Activated CD8-positive, alpha-beta memory T cell treated with anti-CD3 and anti-CD28 coated beads, Interleukin-2, amount 50 U/mL, for 48 hours (primary cell): ENCODE measurements around the gene AGBL4.
"Not testable (repeated sequence)": the region's sequence is repeated elsewhere in the genome, so short reads cannot be mapped to it uniquely, and the experiment has no call there.

Experiments
- DNase-seq: peaks from one replicate; pipeline ENCODE4 v3.0.0-alpha.2; 2020

AGBL4 gene

DNA sequence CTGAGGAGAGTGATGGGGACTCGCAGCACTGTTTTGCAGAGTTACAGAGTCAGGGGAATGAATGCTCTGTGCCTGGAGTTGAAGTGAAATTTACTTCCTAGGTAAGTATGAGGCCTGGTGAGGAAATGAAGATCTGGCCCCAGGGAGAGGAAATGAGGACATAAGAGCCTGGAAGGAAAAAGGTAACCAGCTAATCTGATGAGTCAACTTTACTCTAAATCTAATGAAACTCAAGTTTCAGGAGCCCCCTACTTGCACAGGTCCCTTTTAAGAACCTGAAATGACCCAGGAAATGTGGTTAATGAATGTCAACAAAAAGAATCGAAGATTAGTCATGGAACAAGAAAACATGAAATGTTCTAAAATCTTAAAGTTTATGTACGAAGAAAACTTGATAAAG lies 599.0 kb downstream of the AGBL4 start:
- DNase-seq: no peak

DNA sequence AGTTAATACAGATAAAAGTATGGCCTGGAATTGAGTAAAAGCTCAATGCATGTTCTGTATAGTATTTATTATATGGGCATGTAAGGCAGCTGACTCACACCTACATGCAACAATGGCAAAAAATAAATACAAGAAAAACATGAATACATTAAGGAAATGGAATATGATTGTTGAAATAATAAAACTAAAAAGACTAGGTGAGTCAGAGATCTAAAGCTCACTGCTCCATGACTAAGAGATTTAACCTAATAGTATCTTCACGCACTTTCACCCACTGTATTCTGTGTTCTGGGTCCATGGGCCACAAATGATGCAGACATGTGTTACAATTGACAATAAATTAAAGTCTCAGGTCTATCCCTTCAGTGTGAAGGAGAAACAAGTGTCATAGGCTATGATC lies 607.0 kb downstream of the AGBL4 start:
- no peak for DNase-seq

GRCh38 chr1:49408346-49408745 lies 615.4 kb downstream of the AGBL4 start:
- no peak for DNase-seq

- DNase-seq: no peak
These were observed 626.7 kb downstream of the AGBL4 start for GRCh38 chr1:49397086-49397485.

- no peak for DNase-seq
These were observed 629.6 kb downstream of the AGBL4 start for GRCh38 chr1:49394200-49394599.

DNA sequence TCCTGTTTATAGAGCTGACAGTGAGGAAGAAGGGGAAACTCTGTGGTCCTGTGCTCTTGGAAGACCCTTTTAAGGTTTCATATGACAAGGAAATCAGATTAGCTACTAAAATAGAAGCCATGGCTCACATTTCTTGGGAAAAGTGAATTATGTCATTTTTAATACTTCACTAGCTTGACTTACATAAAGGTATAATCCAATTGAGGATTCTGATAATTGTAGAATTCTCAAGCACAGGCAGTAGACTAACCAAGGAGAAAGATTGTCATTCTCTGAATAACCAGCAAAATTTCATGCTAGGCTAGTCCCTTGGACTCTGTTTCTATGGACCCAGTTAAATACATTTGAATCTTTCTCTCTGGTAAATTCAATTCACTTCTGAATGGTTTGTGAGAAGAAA lies 634.1 kb downstream of the AGBL4 start:
- no peak for DNase-seq

DNA sequence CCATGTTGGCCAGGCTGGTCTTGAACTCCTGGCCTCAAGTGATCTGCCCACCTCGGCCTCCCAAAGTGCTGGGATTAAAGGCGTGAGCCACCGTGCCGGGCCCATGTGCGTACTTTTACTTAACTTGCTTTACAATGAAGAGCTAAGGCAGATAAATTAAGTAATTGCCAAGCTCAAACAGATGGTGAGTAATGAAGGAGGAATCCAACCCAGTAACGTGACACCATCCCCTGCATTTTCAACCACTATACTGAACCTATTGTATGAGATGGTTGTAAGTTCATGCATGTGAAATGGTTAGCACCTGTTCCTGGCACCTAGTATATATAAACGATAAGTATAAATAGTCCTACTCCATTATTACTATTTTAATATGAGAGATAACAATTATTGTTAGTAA lies 659.1 kb downstream of the AGBL4 start:
- no peak for DNase-seq

DNA sequence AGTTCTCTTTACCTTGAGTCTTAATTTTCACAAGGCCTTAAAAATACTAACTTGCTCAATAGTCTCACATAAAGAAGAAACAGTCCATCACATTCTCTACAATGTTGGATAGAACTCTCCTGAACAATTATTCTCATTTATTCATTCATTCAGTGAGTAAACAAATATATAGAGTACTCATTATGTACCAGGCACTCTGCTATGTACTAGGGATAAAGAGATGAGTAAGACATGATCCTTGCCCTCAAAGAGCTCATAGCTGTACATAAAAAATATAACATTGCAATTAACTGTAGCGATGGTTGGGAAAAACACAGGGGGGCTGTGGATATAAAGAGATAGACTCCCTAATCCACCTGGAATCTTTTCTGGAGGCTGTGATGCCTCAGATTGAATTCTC lies 660.1 kb downstream of the AGBL4 start:
- no peak for DNase-seq

DNA sequence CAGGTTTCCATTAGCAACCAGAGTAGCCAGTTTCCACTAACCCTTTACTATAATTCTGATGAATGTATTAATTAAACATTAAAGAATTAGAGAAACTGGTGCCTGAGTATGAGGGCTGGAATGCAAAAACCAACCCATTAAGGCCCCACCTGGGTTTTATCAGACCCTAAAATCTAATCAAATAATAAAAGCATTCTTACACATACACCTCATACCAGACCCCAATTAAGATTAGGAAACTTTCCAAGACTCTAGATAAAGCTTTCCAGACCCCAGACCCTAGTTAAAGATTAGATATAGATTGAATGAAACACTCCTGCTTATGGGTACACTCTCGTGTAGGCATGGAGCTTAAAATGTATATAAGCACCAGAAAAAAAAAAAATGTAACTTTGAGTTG lies 665.7 kb downstream of the AGBL4 start:
- DNase-seq: no peak

- no peak for DNase-seq
These were observed 667.2 kb downstream of the AGBL4 start for GRCh38 chr1:49356594-49356993.

- no peak for DNase-seq
These were observed 672.0 kb downstream of the AGBL4 start for GRCh38 chr1:49351768-49352167.

GRCh38 chr1:49346767-49347349 lies 676.9 kb downstream of the AGBL4 start:
- no peak for DNase-seq

DNA sequence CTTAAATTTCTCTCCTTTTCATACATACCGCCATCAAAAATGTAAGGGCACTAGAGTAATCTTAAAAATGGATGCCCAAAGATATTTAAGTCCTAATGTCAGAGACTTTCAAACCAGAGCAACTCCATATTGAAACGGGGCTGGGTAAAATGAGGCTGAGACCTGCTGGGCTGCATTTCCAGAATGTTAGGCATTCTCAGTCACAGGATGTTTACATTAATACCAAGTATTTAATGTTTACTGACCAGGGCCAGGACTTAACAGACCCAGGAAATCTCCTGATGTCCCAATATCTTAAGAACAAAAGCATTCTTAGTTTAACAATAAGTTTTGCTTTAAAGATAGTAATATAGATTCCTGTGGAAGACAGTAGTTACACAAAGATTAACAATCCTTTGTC lies 683.2 kb downstream of the AGBL4 start:
- DNase-seq: no peak

DNA sequence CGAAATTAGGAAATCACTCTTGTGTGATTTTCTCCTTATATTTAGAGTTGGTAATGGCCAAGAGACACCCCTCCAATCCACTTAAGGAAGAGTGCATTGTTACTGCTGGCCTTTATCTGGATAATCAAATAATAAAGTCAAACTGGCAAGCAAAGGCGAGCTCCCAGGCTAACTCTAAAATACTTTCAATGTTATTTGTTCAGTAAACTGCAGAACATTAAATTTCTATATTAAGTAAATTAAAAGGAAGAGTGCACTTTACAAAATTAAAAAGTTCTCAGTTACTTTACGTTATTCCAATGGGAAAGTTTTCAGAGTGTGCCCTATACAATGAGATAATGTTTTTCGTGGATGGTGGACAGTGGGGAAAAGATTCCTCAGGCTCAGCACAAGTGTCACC lies 684.7 kb downstream of the AGBL4 start:
- no peak for DNase-seq

DNA sequence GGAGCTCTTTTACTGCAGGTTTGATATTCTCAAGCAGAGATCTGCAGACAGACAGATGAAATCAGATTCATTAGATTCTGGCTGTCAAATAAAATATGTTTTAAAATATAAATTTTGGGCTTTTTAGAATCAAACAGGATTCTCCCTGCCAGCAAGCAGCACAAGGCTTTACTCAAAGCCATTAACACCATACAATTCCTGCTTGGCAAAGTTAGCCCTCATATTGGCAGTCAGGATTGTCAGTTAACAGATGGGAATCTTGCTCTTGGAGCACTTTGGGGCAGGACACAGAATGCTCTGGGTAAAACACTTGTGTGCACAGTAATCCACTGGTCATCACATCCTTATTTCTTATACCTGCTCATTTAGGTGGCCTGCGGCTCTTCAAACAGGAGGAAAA lies 686.5 kb downstream of the AGBL4 start:
- DNase-seq: no peak

GRCh38 chr1:49333906-49334305 lies 689.8 kb downstream of the AGBL4 start:
- DNase-seq: no peak

DNA sequence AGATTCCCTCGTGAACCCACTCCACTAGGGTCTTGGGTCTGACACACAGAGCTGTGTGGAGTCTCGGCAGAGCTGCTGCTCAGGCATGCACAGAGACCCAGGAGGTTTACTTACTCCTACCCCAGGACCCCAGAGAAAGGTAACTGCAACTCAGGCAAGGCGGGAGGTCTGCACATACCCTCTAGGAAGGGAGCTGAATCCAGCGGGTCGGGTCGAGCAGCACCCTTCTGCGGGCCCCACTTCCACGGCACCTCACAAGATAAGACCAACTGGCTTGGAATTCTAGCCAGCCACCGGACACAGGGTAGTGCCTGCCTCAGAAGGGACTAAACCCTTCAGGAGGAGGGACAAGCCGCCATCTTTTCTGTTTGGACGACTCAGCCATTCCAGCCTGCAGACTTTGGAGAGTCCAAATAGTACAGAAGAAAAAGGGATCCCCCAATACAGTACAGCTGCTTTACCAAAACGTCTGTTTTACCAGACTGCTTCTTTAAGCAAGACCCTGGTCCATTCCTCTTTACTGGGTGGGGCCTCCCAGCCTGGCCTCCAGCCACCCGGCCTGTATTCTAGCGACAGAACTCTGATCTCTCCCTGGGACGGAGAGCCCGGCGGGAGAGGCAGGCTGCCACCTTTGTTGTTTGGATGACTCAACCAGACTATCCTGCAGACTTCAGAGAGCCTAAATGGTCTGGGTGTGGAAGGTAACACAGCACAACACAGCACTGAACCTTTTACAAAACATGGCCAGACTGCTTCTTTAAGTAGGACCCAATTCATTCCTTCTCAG lies 692.5 kb downstream of the AGBL4 start:
- DNase-seq: no peak

DNA sequence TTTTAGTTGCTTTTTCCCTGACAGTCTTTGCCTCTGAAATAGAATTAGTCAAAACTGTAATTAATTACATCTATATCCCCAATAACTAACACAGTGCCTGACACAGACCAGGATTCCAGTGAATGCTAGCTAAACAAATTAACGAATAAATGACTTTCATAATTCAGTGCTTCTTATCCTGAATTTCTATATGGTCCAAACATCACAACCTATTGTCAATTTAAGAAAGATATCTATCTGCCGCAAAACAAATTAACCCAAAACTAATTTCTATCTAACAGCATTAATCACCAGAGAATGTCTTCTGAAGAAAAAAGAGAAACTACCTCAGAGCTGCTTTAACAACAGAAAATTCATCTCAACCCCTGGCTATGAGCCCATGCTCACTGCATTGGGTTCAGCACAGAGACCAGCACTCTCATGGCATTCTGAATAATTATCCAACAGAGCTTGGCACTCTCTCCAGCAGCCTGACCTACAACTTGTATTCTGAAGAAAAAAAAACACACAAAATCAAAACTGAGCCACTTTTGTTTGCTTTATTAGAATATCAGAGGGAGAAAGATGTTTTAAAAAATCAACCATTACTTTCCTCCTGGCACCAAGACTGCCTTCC lies 699.7 kb downstream of the AGBL4 start:
- DNase-seq: no peak

- DNase-seq: not testable (repeated sequence)
These were observed 703.3 kb downstream of the AGBL4 start for GRCh38 chr1:49320493-49320892.

- no peak for DNase-seq
These were observed 704.3 kb downstream of the AGBL4 start for GRCh38 chr1:49319426-49319963.

DNA sequence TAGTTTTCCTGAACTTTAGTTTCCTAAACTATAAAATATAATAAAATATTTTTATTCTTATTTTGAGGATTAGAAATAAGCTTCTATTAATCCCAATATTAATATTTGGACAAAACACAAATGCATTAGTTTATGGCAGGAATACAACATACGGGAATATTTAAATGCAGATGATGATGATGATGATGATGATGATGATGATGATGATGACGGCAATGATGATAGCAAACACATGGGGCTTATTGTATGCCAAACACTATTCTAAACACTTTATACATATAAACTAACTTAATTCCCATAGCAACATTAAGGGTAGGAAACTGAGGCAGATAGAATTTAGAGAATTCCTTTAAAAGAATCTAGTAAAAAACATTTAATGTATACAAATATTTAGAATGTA lies 705.5 kb downstream of the AGBL4 start:
- no peak for DNase-seq

- no peak for DNase-seq
These were observed 716.3 kb downstream of the AGBL4 start for GRCh38 chr1:49307457-49307856.

GRCh38 chr1:49306507-49307070 lies 717.2 kb downstream of the AGBL4 start:
- DNase-seq: no peak

DNA sequence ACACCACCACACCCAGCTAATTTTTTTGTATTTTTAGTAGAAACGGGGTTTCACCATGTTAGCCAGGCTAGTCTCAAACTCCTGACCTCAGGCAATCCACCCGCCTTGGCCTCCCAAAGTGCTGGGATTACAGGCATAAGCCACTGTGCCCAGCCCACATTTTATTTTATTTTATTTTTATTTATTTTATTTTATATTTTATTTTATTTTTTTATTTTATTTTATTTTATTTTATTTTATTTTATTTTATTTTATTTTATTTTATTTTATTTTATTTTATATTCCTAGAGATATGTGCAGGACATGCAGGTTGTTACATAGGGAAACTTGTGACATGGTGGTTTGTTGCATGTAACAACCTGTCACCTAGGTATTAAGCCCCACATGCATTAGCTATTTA lies 721.4 kb downstream of the AGBL4 start:
- not testable (repeated sequence) for DNase-seq
